GM12891 (cell line): Measurements from ENCODE around the gene GCNA.

Source experiments
- POLR2A ChIP-seq: IDR thresholded peaks from 2 replicates; pipeline ENCODE4 v1.6.1; 2011; ENCODE audit warnings: low read depth, low read length, control low read depth
- POLR2AphosphoS5 ChIP-seq: IDR thresholded peaks from 2 replicates; pipeline ENCODE4 v1.6.1; 2011; ENCODE audit warnings: low read depth, low read length, control low read depth

GRCh38 chrX:71637848-71638247 lies 59.6 kb downstream of the GCNA start:
- TF ChIP-seq POLR2A = no peak
- no peak for TF ChIP-seq POLR2AphosphoS5
